Measurements from ENCODE around the gene SVOP.
"Not testable (repeated sequence)": the region's sequence is repeated elsewhere in the genome, so short reads cannot be mapped to it uniquely, and the experiment has no call there.

SVOP gene

DNA sequence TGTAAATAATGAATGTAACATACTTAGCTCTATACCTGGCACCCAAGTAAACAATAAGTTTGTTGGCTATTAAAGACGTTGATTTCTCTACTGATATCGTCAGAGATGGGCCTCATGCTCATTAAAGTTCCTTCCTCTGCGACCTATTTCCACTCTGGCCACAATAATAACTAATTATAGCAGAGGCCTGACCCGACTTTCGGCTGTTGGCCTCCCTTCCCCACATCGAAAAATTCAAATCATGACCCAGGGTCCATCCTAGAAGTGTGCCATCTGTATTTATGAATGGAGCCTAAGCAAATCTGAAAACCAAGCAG, 31.2 kb upstream of the SVOP start:
- peak overlapping the region; percentile 69; the same call in 1 of the 2 replicates for H3K4me3 ChIP-seq (ENCODE audit: low read length)
- no peak for TF ChIP-seq ZNF274 (IDR thresholded peaks at IDR 0.05; ENCODE audit: low read depth, low read length)

DNA sequence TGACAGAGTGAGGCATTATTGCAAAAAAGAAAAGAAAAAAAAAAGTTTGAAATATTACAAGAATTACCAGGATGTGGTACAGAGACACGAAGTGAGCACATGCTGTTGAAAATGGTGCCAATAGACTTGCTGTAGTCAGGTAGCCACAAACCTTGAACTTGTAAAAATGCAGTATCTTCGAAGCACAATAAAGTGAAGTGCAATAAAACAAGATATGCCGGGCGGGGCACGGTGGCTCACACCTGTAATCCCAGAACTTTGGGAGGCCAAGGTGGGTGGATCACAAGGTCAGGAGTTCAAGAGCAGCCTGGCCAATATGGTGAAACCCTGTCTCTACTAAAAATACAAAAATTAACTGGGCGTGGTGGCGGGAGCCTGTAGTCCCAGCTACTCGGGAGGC, 28.9 kb upstream of the SVOP start:
- not testable (repeated sequence) for H3K4me3 ChIP-seq (ENCODE audit: low read length)

DNA sequence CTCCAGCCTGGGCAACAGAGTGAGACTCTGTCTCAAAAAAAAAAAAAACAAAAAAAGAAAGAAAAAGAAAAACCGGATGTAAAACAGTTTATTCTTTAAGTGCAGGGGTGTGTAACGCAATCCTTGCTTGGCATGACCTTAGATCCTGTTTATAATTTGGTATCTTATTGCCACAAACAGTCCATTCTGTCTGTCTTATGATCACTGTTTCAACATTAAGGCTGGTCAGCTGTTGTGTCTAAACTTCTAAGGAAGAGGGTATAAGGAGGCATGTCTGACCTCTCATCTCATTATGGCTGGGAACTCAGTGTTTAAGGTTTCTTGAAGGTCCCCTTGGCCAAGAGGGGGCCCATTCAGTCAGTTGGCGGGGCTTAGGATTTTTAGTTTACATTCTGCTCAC, 27.8 kb upstream of the SVOP start:
- not testable (repeated sequence) for H3K4me3 ChIP-seq (ENCODE audit: low read length)

DNA sequence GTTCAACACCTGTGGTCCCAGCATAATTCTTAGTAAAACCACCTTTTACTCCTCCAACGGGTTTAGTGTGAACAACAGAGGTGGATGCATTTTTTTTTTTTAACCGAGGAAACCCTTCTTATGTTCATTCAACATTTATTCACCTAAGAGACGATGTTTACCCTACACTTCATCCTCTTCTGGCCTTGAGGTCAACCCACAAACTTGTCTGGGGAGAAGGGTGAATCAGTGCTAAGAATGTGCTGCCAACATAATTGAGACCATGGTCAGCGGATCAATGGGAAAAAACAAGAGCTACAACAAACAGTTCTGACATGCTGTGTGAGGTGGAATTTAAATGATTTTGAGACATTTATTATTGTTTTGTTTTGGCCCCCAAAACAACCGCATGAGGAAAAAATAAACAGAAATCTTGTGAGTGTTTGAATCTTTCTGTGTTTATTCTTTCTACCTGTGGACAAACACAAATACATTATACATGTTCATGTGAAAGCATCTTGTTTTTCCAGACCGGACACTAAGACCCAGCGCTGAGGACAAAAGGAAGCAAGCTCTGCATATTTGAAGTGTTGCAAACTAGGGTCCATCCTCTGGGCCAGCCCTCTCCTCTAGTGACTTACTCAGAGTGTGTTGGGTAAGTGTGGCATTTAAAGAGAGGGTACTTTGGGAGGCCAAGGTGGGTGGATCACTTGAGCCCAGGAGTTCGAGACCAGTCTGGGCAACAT, 26.4 kb upstream of the SVOP start:
- no peak for TF ChIP-seq ZNF274 (IDR thresholded peaks at IDR 0.05; ENCODE audit: low read depth, low read length)

DNA sequence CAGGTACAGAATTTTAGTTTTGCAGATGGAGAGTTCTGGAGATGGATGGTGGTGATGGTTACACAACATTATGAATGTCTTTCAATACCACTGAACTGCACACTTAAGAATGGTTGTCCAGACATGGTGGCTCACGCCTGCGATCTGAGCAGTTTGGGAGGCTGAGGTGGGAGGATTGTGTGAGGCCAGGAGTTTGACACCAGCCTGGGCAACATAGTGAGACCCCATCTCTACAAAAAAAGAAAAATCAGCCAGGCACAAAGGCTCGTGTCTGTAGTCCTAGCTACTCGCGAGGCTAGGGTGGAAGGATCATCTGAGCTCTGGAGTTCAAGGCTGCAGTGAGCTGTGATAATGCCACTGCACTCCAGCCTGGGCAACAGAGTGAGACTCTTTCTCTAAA, 23.4 kb upstream of the SVOP start:
- no peak overlapping the region for H3K4me3 ChIP-seq (ENCODE audit: low read length)
- TF ChIP-seq ZNF274 (IDR thresholded peaks at IDR 0.05; ENCODE audit: low read depth, low read length) = no peak

More for the DNA sequence above, 26.4 kb upstream of the SVOP start:
- no peak overlapping the region for H3K4me3 ChIP-seq (ENCODE audit: low read length)

DNA sequence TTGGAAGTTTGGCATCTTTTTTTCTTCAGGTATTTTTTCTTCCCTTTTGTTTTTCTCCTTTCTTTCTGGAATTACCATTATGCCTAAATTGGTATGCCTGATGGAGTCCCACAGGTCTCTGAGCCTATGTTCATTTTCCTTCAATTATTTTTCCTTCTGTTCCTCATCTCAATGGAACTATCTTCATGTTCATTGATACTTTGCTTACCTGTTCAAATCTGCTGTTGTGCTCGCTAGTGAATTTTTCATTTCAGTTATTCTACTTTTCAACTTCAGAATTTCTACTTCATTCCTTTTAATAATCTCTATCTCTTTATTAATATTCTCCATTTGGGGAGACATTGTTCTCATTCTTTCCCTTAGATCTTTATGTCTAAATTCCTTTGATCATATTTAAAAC, 16.1 kb upstream of the SVOP start:
- no peak for TF ChIP-seq ZNF274 (IDR thresholded peaks at IDR 0.05; ENCODE audit: low read depth, low read length)
- no peak overlapping the region for H3K4me3 ChIP-seq (ENCODE audit: low read length)

DNA sequence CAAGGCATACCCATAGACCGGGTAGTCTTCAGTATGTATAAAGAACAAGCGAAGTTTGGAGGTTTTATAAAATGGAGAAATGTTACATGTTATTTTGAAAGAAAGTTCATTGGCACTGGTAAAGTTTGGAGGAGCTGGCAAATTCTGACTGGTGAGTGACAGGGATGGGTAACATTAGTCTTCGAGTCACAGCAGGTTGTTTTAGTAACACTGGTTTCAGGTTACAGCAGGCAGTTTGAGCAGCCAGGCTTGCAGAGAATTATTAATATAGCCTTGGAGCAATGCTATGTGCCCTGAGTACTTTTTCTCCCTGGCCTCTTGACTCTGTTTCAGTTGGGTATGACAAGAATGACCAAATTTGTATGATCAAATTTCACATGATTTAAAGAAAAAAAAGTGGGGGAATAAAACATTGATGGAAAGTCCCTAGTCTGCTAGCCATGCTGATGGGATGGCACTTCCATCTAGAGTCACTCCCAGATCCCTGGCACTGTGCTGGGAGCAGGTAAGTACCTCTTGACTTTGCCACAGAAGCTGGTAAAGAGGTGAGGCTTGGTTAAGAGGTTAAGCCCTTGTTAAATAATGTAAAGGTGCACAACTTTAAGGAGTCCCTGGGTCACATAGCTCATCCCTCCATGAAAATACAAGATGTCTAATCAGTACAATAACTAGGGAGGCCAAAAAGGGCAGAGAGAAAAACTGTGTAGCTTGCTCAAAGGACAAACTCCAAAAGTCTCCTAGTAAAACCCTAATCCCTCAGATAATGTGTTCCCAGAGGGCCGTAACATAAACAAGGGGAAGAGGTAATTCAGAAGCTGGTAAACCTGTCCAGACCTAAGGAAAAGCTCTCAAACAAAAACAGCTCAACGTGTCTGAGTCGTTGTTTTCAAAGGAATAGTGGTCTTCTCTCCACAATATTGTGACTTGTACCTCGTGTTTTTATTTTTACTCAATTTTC, 12.7 kb upstream of the SVOP start:
- no peak overlapping the region for H3K4me3 ChIP-seq (ENCODE audit: low read length)
- TF ChIP-seq ZNF274 (IDR thresholded peaks at IDR 0.05; ENCODE audit: low read depth, low read length) = no peak

DNA sequence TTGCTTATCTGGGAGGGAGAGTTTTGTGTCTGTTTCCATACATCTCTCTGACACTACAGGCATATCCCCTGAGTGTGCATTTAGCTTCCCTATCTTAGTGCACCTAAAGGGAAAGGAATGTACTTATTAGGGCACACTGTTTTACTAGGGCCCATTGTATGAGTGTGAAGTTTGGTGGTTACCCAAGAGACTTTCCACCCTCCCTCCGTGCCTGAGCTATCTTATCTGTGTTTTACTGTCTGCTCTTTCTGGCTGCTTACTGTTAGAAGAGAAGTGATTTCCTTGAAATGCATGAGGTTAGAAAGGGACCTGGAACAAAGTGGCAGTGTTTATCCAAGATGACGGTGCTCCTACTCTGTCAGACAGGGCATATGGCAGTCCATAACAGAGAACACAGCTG, 8.5 kb upstream of the SVOP start:
- TF ChIP-seq ZNF274 (IDR thresholded peaks at IDR 0.05; ENCODE audit: low read depth, low read length) = no peak

DNA sequence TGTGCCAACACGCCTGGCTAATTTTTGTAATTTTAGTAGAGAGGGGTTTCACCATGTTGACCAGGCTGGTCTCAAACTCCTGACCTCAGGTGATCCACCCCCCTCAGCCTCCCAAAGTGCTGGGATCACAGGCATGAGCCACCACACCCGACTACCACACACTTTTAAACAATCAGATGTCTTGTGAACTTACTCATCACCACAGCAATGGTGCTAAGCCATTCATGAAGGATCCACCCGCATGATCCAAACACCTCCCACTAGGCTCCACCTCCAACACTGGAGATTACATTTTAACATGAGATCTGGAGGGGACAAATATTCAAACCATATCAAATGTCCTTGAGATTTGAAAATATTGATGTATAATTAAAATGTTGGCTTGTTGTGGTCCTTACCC, 7.8 kb upstream of the SVOP start:
- not testable (repeated sequence) for H3K4me3 ChIP-seq (ENCODE audit: low read length)

More for the DNA sequence above, 8.5 kb upstream of the SVOP start:
- H3K4me3 ChIP-seq (ENCODE audit: low read length) = no peak overlapping the region

DNA sequence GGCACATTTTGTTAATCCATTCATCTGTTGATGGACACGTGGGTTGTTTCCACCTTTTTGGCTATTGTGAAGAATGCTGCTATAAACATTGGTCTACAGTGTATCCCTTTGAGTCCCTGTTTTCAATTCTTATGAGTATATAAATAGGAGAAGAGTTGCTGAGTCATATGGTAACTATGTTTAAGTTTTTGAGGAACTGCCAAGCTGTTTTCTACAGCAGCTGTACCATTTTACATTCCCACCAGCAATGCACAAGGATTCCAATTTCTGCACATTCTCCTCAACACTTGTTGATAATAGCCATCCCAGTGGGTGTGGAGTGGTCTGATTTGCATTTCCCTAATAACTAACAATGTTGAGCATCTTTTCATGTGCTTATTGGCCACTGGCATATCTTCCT, 6.9 kb upstream of the SVOP start:
- no peak for TF ChIP-seq ZNF274 (IDR thresholded peaks at IDR 0.05; ENCODE audit: low read depth, low read length)
- H3K4me3 ChIP-seq (ENCODE audit: low read length) = no peak overlapping the region

DNA sequence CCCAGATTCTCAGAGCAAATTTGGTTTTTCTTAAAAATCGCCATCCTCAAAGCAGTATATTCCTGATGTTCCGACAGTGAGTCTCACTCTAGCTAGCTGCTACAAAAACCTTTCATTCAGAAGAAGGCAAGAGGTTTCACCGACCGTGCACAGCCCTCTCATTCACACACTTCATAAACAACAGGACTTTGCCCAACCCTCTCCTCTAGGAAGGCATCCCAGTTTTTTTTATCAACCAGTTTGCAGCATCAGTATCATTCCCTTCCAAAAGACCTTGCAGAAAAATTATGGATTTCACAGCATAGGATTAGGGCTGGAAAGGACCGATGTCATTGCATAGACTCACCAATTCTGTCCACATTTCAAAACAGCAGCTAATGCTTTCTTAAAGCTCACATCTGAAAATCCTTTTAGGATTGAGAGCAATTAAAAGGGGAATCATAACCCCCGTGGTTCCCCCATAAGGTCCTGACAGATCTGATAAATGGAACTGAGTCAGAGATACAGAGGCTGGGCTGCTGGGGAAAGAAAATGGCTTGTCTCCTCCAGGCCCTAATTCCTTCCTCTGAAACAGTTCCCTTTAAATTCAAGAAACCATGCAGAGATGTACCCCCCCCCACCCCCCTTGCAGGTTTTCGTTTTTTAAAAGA, 597 bp downstream of the SVOP start:
- no peak for TF ChIP-seq ZNF274 (IDR thresholded peaks at IDR 0.05; ENCODE audit: low read depth, low read length)
- no peak overlapping the region for H3K4me3 ChIP-seq (ENCODE audit: low read length)

DNA sequence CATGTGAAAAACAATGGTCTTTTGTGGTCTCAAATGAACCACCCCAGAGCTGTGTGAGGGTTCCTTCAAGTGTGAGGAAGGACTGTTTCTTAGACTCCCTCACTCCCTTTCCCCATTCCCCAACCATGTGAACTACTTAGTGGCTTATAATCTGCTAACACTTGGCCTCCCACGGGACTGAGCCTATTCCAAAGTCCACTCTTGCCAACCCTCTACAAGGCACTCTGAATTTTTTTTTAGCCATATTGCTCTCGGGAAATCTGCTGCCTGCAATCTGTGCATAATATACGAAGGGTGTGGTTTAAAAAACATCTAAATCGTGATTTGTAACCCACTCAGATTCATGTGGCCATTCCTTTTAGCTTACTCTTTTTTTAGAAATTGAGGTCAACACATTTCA, 2.6 kb downstream of the SVOP start:
- H3K4me3 ChIP-seq (ENCODE audit: low read length) = no peak overlapping the region
- no peak for TF ChIP-seq ZNF274 (IDR thresholded peaks at IDR 0.05; ENCODE audit: low read depth, low read length)

DNA sequence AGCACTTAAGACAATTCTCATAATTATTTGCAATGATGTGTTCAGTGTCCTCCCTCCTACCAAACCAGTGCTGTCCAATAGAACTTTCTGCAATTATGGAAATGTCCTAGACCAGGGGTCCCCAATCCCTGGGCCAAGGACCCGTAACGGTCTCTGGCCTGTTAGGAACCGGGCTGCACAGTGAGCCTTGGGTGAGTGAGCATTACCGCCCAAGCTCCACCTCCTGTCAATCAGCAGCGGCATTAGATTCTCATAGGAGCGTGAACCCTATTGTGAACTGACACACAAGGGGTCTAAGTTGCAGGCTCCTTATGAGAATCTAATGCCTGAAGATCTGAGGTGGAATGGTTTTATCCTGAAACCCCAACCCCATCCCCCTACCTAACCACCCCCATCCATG, 3.9 kb downstream of the SVOP start:
- no peak overlapping the region for H3K4me3 ChIP-seq (ENCODE audit: low read length)
- no peak for TF ChIP-seq ZNF274 (IDR thresholded peaks at IDR 0.05; ENCODE audit: low read depth, low read length)

DNA sequence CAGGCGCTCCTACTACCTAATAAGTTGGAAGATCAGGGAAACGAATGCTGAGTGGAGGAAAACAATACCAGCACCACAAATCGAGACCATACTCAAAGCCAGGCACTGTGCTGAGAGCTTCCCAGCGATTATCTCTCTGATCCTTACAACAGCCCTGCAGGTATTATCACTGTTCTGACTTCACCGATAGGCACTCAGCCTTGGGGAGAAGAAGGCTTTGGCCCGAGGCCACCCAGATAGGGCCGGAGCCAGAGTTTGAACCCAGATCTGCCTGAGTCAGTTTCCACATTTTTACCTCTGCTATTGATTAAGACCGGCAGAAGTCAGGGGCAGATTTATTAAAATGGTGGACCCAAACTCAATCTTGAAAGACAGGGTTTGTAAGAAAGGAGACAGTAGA, 4.9 kb downstream of the SVOP start:
- no peak overlapping the region for H3K4me3 ChIP-seq (ENCODE audit: low read length)
- TF ChIP-seq ZNF274 (IDR thresholded peaks at IDR 0.05; ENCODE audit: low read depth, low read length) = no peak

All from GM08714 (cell line).